Uterus (tissue), 4 donors: ENCODE results near the gene ZDHHC22. TPM values are rescaled to one million over a fixed set of nuclear protein-coding genes. Genes with fewer than 3 reads are reported as not detected.

Experiments
- DNase-seq, 2 donors: peaks; one replicate each; pipeline ENCODE4 v3.0.0-alpha.2; 2019 to 2020
- H3K27ac ChIP-seq, 2 donors: fragments of 200-600 bp; sonication (generic); 1 replicate in 1 of 2; 2 replicates in 1 of 2; pipeline ENCODE4 v1.5.1; 2016 to 2018
- H3K27me3 ChIP-seq, 2 donors: fragments of 200-600 bp; sonication (generic); one replicate each; pipeline ENCODE4 v1.5.1; 2018 to 2019; ENCODE audit warnings: control low read depth in 1 of 2
- H3K36me3 ChIP-seq, 2 donors: fragments of 200-600 bp; sonication (generic); one replicate each; pipeline ENCODE4 v1.5.1; 2019; ENCODE audit warnings: control low read depth in 1 of 2
- H3K4me1 ChIP-seq, 2 donors: fragments of 200-600 bp; sonication (generic); one replicate each; pipeline ENCODE4 v1.5.1; 2018 to 2019; ENCODE audit warnings: control low read depth in 1 of 2
- H3K4me3 ChIP-seq, 2 donors: fragments of 200-600 bp; sonication (generic); 1 replicate in 1 of 2; 2 replicates in 1 of 2; pipeline ENCODE4 v1.5.1; 2018 to 2019; ENCODE audit warnings: mild to moderate bottlenecking in 1 of 2
- H3K9me3 ChIP-seq, 2 donors: fragments of 200-600 bp; sonication (generic); one replicate each; pipeline ENCODE4 v1.5.1; 2019; ENCODE audit warnings: control low read depth in 1 of 2
- POLR2A ChIP-seq, 2 donors: fragments of 450-650 bp; IDR thresholded peaks; one replicate each; pipeline ENCODE4 v1.6.1; 2016; ENCODE audit warnings: antibody characterized with exemption in 2 of 2, mild to moderate bottlenecking in 1 of 2, moderate library complexity in 1 of 2
- intact Hi-C: fragments of 100-400 bp; cut with DNase I; formaldehyde crosslinking; loops from one replicate; pipeline ENCODE4 v1.15.1; 2023; ENCODE audit warnings: low total_unique reads
- total RNA-seq, 4 donors: library from RNA; depleted of rRNA in 3 of 4; stranded (reverse); fragments of >200 nt in 3 of 4; gene quantifications; one replicate each; pipeline versions ENCODE4 v1.1.0 to v1.2.4, GENCODE V29; 2014 to 2023
- TF ChIP-seq, protein P1 (sequence below), 4 experiments: fragments of 200-600 bp in 2 of 4; fragments of 450-650 bp in 2 of 4; sonication (generic) in 2 of 4; IDR thresholded peaks; one replicate each; pipeline ENCODE4 v1.5.1; 2016 to 2019; ENCODE audit warnings: antibody characterized with exemption in 4 of 4, mild to moderate bottlenecking in 2 of 4, moderate library complexity in 1 of 4
- donor health status: DM: yes; HTN: yes; CAD: no.

ZDHHC22 gene
- total RNA-seq, 4 donors from 2014 or later, result not detected

DNA sequence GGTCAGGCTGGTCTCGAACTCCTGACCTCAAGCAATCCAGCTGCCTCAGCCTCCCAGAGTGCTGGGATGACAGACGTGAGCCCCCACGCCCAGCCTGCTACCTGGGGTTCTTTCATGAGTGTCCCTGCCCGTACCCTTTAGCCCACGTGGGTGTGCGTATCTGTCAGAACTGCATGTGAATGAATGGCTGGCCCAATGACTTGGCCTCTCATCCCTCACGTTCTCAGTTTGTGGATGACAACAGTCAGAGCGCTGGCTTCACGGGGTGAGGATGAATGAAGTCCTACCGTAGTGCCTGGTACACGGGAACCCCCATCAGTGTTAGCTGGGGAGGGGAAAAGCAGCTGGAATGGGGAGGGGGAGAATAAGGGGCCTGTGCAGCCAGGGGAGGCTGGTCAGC is 16.1 kb upstream of the ZDHHC22 start:
- Histone ChIP-seq H3K27me3 (no peaks in the 10 kb centered on the region), H3K36me3 (no peaks in the 10 kb centered on the region), H3K4me1 (no peaks in the 10 kb centered on the region), H3K9me3 (no peaks in the 10 kb centered on the region), H3K27ac (no peak overlapping the region), H3K4me3 (no peak overlapping the region)
- intact Hi-C loops, result no loop called here
- DNase-seq, result no peak
- TF ChIP-seq, protein P1, sequence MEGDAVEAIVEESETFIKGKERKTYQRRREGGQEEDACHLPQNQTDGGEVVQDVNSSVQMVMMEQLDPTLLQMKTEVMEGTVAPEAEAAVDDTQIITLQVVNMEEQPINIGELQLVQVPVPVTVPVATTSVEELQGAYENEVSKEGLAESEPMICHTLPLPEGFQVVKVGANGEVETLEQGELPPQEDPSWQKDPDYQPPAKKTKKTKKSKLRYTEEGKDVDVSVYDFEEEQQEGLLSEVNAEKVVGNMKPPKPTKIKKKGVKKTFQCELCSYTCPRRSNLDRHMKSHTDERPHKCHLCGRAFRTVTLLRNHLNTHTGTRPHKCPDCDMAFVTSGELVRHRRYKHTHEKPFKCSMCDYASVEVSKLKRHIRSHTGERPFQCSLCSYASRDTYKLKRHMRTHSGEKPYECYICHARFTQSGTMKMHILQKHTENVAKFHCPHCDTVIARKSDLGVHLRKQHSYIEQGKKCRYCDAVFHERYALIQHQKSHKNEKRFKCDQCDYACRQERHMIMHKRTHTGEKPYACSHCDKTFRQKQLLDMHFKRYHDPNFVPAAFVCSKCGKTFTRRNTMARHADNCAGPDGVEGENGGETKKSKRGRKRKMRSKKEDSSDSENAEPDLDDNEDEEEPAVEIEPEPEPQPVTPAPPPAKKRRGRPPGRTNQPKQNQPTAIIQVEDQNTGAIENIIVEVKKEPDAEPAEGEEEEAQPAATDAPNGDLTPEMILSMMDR (IDR thresholded peaks at IDR 0.05), result no peak
- no peak for TF ChIP-seq POLR2A (IDR thresholded peaks at IDR 0.05)

DNA sequence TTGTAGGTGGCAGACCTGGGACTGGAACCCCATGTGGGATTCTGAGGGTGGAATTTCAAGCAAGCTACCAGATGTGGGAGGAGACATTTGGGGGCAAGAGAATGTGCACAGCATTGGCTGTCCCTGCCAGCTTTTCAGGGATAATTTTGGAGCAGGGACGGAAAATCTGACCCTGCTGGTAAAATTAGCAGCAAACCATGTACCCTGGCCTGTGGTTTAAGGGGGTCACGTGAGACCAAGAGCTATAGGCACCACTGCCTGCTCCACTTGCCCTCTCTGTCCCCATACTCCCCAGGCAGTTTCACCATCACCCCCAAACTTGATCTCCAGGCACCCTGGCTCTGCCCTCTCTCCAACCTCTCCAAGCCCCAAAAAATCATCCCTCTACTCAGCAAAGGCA is 13.5 kb upstream of the ZDHHC22 start:
- no peak for DNase-seq
- no peak overlapping the region for H3K27ac ChIP-seq
- H3K9me3 ChIP-seq, result no peaks in the 10 kb centered on the region
- no peaks in the 10 kb centered on the region for H3K4me1 ChIP-seq
- no peaks in the 10 kb centered on the region for H3K36me3 ChIP-seq
- H3K4me3 ChIP-seq, result no peak overlapping the region
- H3K27me3 ChIP-seq, result no peaks in the 10 kb centered on the region
- TF ChIP-seq, protein P1 (IDR thresholded peaks at IDR 0.05), result no peak
- no peak for TF ChIP-seq POLR2A (IDR thresholded peaks at IDR 0.05)
- intact Hi-C loops, result no loop called here

GRCh38 chr14:77154421-77154820 is 12.8 kb upstream of the ZDHHC22 start:
- no peak for DNase-seq
- no peak overlapping the region for H3K4me3 ChIP-seq
- no peak for TF ChIP-seq POLR2A (IDR thresholded peaks at IDR 0.05)
- TF ChIP-seq, protein P1 (IDR thresholded peaks at IDR 0.05), result no peak
- no peak overlapping the region for H3K27ac ChIP-seq
- intact Hi-C loops, result no loop called here
- H3K36me3 ChIP-seq, result no peaks in the 10 kb centered on the region
- H3K27me3 ChIP-seq, result no peaks in the 10 kb centered on the region
- no peaks in the 10 kb centered on the region for H3K9me3 ChIP-seq
- H3K4me1 ChIP-seq, result no peaks in the 10 kb centered on the region

DNA sequence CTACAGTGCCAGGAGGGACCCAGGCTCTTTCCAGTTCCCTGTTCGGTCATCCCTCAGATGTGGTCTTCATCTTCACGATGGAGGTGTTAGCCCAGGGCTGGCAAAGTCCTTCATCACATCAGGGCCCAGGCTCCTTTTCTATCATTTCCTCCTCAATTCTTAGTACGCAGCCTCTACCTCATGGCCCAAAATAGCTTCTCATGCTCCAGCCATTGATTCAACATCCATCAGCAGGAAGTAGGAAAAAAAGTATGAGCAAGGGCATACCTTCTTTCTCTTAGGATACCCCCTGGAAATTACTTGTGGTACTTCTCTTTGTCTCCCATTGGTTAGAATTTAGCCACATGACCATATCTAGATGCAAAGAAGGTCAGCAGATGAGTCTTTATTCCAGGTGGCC is 12.2 kb upstream of the ZDHHC22 start:
- no peak overlapping the region for H3K4me3 ChIP-seq
- no peaks in the 10 kb centered on the region for H3K9me3 ChIP-seq
- no peak for DNase-seq
- H3K36me3 ChIP-seq, result no peaks in the 10 kb centered on the region
- TF ChIP-seq POLR2A (IDR thresholded peaks at IDR 0.05), result no peak
- TF ChIP-seq, protein P1 (IDR thresholded peaks at IDR 0.05), result no peak
- intact Hi-C loops, result no loop called here
- H3K4me1 ChIP-seq, result no peaks in the 10 kb centered on the region
- no peak overlapping the region for H3K27ac ChIP-seq
- H3K27me3 ChIP-seq, result no peaks in the 10 kb centered on the region

DNA sequence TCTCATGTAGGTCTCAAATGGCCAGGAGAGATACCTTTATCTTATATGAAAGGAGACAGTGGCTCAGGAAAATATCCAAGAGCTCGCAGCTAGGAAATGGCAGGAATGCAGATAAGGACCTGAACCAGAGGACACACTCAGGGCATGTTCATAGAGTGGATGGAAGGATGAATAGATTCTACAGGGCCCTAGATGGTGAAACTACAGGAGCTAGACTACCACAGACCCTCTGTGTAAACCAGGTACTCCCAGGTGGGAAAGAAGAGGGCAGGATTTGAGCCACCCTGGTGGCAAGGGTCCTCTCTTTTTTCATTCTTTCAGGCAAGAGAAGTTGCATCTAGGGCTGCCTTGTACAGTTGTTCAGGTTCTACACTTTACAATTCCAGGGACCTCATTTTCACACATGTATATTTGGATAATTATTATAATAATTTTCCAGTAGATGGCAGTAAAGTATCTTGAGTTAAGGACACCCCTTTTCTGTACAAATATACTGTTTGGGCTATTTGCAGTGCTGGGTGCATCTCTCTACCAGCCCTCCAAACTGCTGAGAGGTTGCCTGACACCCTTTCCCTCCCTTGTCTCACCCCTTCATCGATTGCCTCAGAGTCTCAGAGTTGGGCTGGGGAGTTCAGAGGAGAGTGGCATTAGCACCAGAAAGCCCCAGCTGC is 10.5 kb upstream of the ZDHHC22 start:
- no peaks in the 10 kb centered on the region for H3K4me1 ChIP-seq
- no peaks in the 10 kb centered on the region for H3K36me3 ChIP-seq
- H3K9me3 ChIP-seq, result no peaks in the 10 kb centered on the region
- TF ChIP-seq, protein P1 (IDR thresholded peaks at IDR 0.05), result no peak
- TF ChIP-seq POLR2A (IDR thresholded peaks at IDR 0.05), result no peak
- intact Hi-C loops, result no loop called here
- DNase-seq, result no peak
- H3K27ac ChIP-seq, result no peak overlapping the region
- no peak overlapping the region for H3K4me3 ChIP-seq
- no peaks in the 10 kb centered on the region for H3K27me3 ChIP-seq
